HUES6 (cell line): ENCODE measurements around the gene SLC45A3.

Experiments
- H3K27ac ChIP-seq: 2 replicates; pipeline ENCODE4 v1.7.0; 2013; ENCODE audit warnings: low read depth, mild to moderate bottlenecking, low read length, inconsistent platforms
- H3K27me3 ChIP-seq: 2 replicates; pipeline ENCODE4 v1.6.1; 2013; ENCODE audit warnings: low read length; ENCODE audit not compliant: control insufficient read depth, insufficient read depth
- H3K36me3 ChIP-seq: 2 replicates; pipeline ENCODE4 v1.6.1; 2013; ENCODE audit warnings: low read length; ENCODE audit not compliant: control insufficient read depth, insufficient read depth
- H3K4me1 ChIP-seq: 2 replicates; pipeline ENCODE4 v1.6.1; 2013; ENCODE audit warnings: low read length; ENCODE audit not compliant: control insufficient read depth, insufficient read depth
- H3K4me3 ChIP-seq: 2 replicates; pipeline ENCODE4 v1.5.1; 2013; ENCODE audit warnings: low read depth, low read length
- H3K9ac ChIP-seq: one replicate; pipeline ENCODE4 v1.6.1; 2013; ENCODE audit warnings: mild to moderate bottlenecking, low read length
- H3K9me3 ChIP-seq: 2 replicates; pipeline ENCODE4 v1.6.1; 2013; ENCODE audit warnings: low read depth, low read length; ENCODE audit not compliant: control insufficient read depth, insufficient read depth

Gene SLC45A3

GRCh38 chr1:205632669-205633169 lies 47.6 kb downstream of the SLC45A3 start:
- no peaks in the 10 kb centered on the region for H3K36me3 ChIP-seq
- no peaks in the 10 kb centered on the region for H3K27me3 ChIP-seq
- no peak overlapping the region for H3K27ac ChIP-seq
- H3K4me1 ChIP-seq = peaks cover 6% of the 10 kb centered on the region; the same call in 1 of the 2 replicates
- H3K9ac ChIP-seq = peak overlapping the region; percentile 99
- peak overlapping the region; percentile 82 for H3K4me3 ChIP-seq
- no peaks in the 10 kb centered on the region for H3K9me3 ChIP-seq

- peak within 1 kb of the TSS; percentile 99 for H3K9ac ChIP-seq
- no peaks in the 10 kb centered on the region for H3K9me3 ChIP-seq
- H3K36me3 ChIP-seq = no peaks in the 10 kb centered on the region
- H3K27me3 ChIP-seq = no peaks in the 10 kb centered on the region
- peak within 1 kb of the TSS; percentile 82 for H3K4me3 ChIP-seq
- H3K4me1 ChIP-seq = peaks cover 6% of the 10 kb centered on the region; the same call in 1 of the 2 replicates
- H3K27ac ChIP-seq = peak within 1 kb of the TSS; percentile 82
Measured at GRCh38 chr1:205631768-205632668, 48.3 kb downstream of the SLC45A3 start, which contains the start of gene ELK4. ELK4 (minus strand) TSS chr1:205632011; CDS start chr1:205623882, 8,129 bp downstream.

- Histone ChIP-seq H3K9ac (peak overlapping the region; percentile 99), H3K4me1 (peaks cover 6% of the 10 kb centered on the region; the same call in 1 of the 2 replicates), H3K27ac (peak overlapping the region; percentile 82), H3K36me3 (no peaks in the 10 kb centered on the region), H3K4me3 (peak overlapping the region; percentile 82), H3K27me3 (no peaks in the 10 kb centered on the region), H3K9me3 (no peaks in the 10 kb centered on the region)
Measured at GRCh38 chr1:205631010-205631767, 49.1 kb downstream of the SLC45A3 start.

GRCh38 chr1:205630651-205631009 lies 49.7 kb downstream of the SLC45A3 start:
- Histone ChIP-seq H3K9me3 (no peaks in the 10 kb centered on the region), H3K27me3 (no peaks in the 10 kb centered on the region), H3K36me3 (no peaks in the 10 kb centered on the region), H3K4me3 (peak overlapping the region; percentile 82), H3K9ac (peak overlapping the region; percentile 99), H3K27ac (peak overlapping the region; percentile 82), H3K4me1 (peaks cover 6% of the 10 kb centered on the region; the same call in 1 of the 2 replicates)

GRCh38 chr1:205630241-205630640 lies 50.1 kb downstream of the SLC45A3 start:
- Histone ChIP-seq H3K4me3 (peak overlapping the region; percentile 82), H3K4me1 (peaks cover 6% of the 10 kb centered on the region; the same call in 1 of the 2 replicates), H3K27me3 (no peaks in the 10 kb centered on the region), H3K9ac (peak overlapping the region; percentile 99), H3K36me3 (no peaks in the 10 kb centered on the region), H3K27ac (no peak overlapping the region), H3K9me3 (no peaks in the 10 kb centered on the region)

GRCh38 chr1:205629751-205630150 lies 50.6 kb downstream of the SLC45A3 start:
- no peak overlapping the region for H3K27ac ChIP-seq
- peak overlapping the region; percentile 82 for H3K4me3 ChIP-seq
- no peak overlapping the region for H3K9ac ChIP-seq
- peaks cover 6% of the 10 kb centered on the region; the same call in 1 of the 2 replicates for H3K4me1 ChIP-seq
- H3K9me3 ChIP-seq = no peaks in the 10 kb centered on the region
- H3K36me3 ChIP-seq = no peaks in the 10 kb centered on the region
- no peaks in the 10 kb centered on the region for H3K27me3 ChIP-seq

GRCh38 chr1:205627956-205628355 lies 52.4 kb downstream of the SLC45A3 start:
- H3K27ac ChIP-seq = no peak overlapping the region

GRCh38 chr1:205626216-205626615 lies 54.1 kb downstream of the SLC45A3 start:
- Histone ChIP-seq H3K9ac (no peak overlapping the region), H3K36me3 (peaks cover 28% of the 10 kb centered on the region), H3K27me3 (no peaks in the 10 kb centered on the region), H3K4me3 (no peak overlapping the region), H3K4me1 (no peaks in the 10 kb centered on the region), H3K27ac (no peak overlapping the region), H3K9me3 (no peaks in the 10 kb centered on the region)

More at GRCh38 chr1:205627956-205628355, 52.4 kb downstream of the SLC45A3 start:
- H3K4me1 ChIP-seq = peaks cover 6% of the 10 kb centered on the region; the same call in 1 of the 2 replicates
- H3K36me3 ChIP-seq = peaks cover 14% of the 10 kb centered on the region
- no peaks in the 10 kb centered on the region for H3K27me3 ChIP-seq
- no peak overlapping the region for H3K4me3 ChIP-seq
- no peaks in the 10 kb centered on the region for H3K9me3 ChIP-seq
- no peak overlapping the region for H3K9ac ChIP-seq

- Histone ChIP-seq H3K4me1 (no peaks in the 10 kb centered on the region), H3K27me3 (no peaks in the 10 kb centered on the region), H3K27ac (no peak overlapping the region), H3K36me3 (peaks cover 52% of the 10 kb centered on the region), H3K4me3 (no peak overlapping the region), H3K9ac (no peak overlapping the region), H3K9me3 (no peaks in the 10 kb centered on the region)
Measured at GRCh38 chr1:205623646-205624045, 56.7 kb downstream of the SLC45A3 start.

- Histone ChIP-seq H3K9me3 (no peaks in the 10 kb centered on the region), H3K36me3 (peaks cover 85% of the 10 kb centered on the region), H3K9ac (no peak overlapping the region), H3K4me1 (no peaks in the 10 kb centered on the region), H3K27ac (no peak overlapping the region), H3K27me3 (no peaks in the 10 kb centered on the region), H3K4me3 (no peak overlapping the region)
Measured at GRCh38 chr1:205620269-205620668, 60.0 kb downstream of the SLC45A3 start.
